K562 (cell line): ENCODE measurements around the gene CBX1. TPM values are rescaled to one million over a fixed set of nuclear protein-coding genes. Genes with fewer than 3 reads are reported as not detected.

ENCODE experiments used
- ATF7 ChIP-seq: fragments of 450-650 bp; IDR thresholded peaks from 2 replicates; pipeline ENCODE4 v1.7.1; 2014; ENCODE audit warnings: mild to moderate bottlenecking, moderate library complexity
- CC2D1A ChIP-seq: fragments of 450-650 bp; IDR thresholded peaks from 2 replicates; pipeline ENCODE4 v1.6.1; 2017; ENCODE audit warnings: mild to moderate bottlenecking
- KLF10 ChIP-seq: fragments of 250-450 bp; sonication (Bioruptor Pico); IDR thresholded peaks from 2 replicates; pipeline ENCODE4 v1.6.1; 2021; ENCODE audit warnings: matching md5 sums
- RAD51 ChIP-seq: fragments of 450-650 bp; IDR thresholded peaks from 2 replicates; pipeline ENCODE4 v1.7.1; 2016; ENCODE audit warnings: low read depth, mild to moderate bottlenecking, borderline replicate concordance
- RBFOX2 ChIP-seq: fragments of 200-400 bp; formaldehyde crosslinking; IDR thresholded peaks from 2 replicates; pipeline ENCODE4 v1.6.1; 2017; ENCODE audit warnings: low read depth, mild to moderate bottlenecking, low read length, moderate library complexity
- SIN3A ChIP-seq, 2 experiments: fragments of 150-350 bp in 1 of 2; IDR thresholded peaks; 2 replicates each; pipeline ENCODE4 v1.6.1; 2011 to 2016; ENCODE audit warnings: borderline replicate concordance in 2 of 2, low read depth in 2 of 2, low read length in 2 of 2, mild to moderate bottlenecking in 2 of 2, moderate library complexity in 2 of 2; ENCODE audit not compliant: control insufficient read depth in 1 of 2
- TCF3 ChIP-seq: sonication (generic); formaldehyde crosslinking; IDR thresholded peaks from 2 replicates; pipeline ENCODE4 v1.4.0; 2020; ENCODE audit warnings: mild to moderate bottlenecking, missing genetic modification reagents
- TRIM24 ChIP-seq, 2 experiments: fragments of 450-650 bp; IDR thresholded peaks; 2 replicates each; pipeline ENCODE4 v1.6.1; 2016
- TSC22D4 ChIP-seq: fragments of 450-650 bp; IDR thresholded peaks from 2 replicates; pipeline ENCODE4 v1.6.1; 2016; ENCODE audit warnings: missing genetic modification characterization, missing biosample characterization, control low read depth
- ZNF444 ChIP-seq: fragments of 250-450 bp; sonication (Bioruptor Pico); IDR thresholded peaks from 2 replicates; pipeline ENCODE4 v1.4.0; 2020; ENCODE audit warnings: mild to moderate bottlenecking, moderate library complexity
- polyA plus RNA-seq, 8 experiments: library from polyadenylated mRNA; depleted of rRNA in 4 of 8; stranded (reverse) in 5 of 8; unstranded in 3 of 8; fragments of >200 nt; fragmentation: Nextera tagmentation in 2 of 8; fragmentation: Illumina TruSeq in 1 of 8; extraction: Ambion mirVana in 2 of 8; extraction: Trizol in 1 of 8; gene quantifications; 2 replicates each; pipeline versions ENCODE4 v1.2.1 to v1.2.3, GENCODE V29; 2011 to 2014; ENCODE audit warnings: inconsistent platforms in 1 of 8, missing spikeins in 1 of 8
- total RNA-seq, 7 experiments: library from RNA; depleted of rRNA in 6 of 7; stranded (reverse); fragments of >200 nt in 6 of 7; fragmentation: Illumina TruSeq in 2 of 7; extraction: Trizol in 2 of 7; gene quantifications; 2 replicates each; pipeline versions ENCODE4 v1.2.1 to v1.2.3, GENCODE V29; 2011 to 2021; ENCODE audit warnings: low replicate concordance in 1 of 7
- TF ChIP-seq, protein P1 (sequence below), 2 experiments: fragments of 450-650 bp in 1 of 2; sonication (generic) in 1 of 2; formaldehyde crosslinking; conservative IDR thresholded peaks; 2 replicates each; pipeline versions ENCODE4 v1.4.0 to v1.8.1; 2020 to 2022; ENCODE audit warnings: mild to moderate bottlenecking in 1 of 2, missing genetic modification reagents in 1 of 2
- TF ChIP-seq, protein P2 (sequence below): fragments of 250-450 bp; sonication (Bioruptor Pico); IDR thresholded peaks from 2 replicates; pipeline ENCODE4 v1.8.0; 2021; ENCODE audit warnings: moderate library complexity, mild to moderate bottlenecking, inconsistent platforms
- TF ChIP-seq, protein P3 (sequence below), 2 experiments: fragments of 200-800 bp in 1 of 2; sonication (Bioruptor generic) in 1 of 2; sonication (generic) in 1 of 2; formaldehyde crosslinking in 1 of 2; IDR thresholded peaks in 1 of 2; conservative IDR thresholded peaks in 1 of 2; 2 replicates each; pipeline versions ENCODE4 v1.5.0 to v1.6.1; 2016 to 2020; ENCODE audit warnings: missing compliant biosample characterization in 1 of 2, missing genetic modification characterization in 1 of 2, missing genetic modification reagents in 1 of 2
- TF ChIP-seq, protein P4 (sequence below): fragments of 450-650 bp; formaldehyde crosslinking; IDR thresholded peaks from 2 replicates; pipeline ENCODE4 v1.4.0; 2020; ENCODE audit warnings: mild to moderate bottlenecking, moderate library complexity

Gene CBX1
- total and polyA plus RNA-seq, 9 of the 15 experiments (the other 6 are each of a cell fraction or from before 2014, with no cell fraction given), result 10.6 to 95.7 (median 52.7) TPM

DNA sequence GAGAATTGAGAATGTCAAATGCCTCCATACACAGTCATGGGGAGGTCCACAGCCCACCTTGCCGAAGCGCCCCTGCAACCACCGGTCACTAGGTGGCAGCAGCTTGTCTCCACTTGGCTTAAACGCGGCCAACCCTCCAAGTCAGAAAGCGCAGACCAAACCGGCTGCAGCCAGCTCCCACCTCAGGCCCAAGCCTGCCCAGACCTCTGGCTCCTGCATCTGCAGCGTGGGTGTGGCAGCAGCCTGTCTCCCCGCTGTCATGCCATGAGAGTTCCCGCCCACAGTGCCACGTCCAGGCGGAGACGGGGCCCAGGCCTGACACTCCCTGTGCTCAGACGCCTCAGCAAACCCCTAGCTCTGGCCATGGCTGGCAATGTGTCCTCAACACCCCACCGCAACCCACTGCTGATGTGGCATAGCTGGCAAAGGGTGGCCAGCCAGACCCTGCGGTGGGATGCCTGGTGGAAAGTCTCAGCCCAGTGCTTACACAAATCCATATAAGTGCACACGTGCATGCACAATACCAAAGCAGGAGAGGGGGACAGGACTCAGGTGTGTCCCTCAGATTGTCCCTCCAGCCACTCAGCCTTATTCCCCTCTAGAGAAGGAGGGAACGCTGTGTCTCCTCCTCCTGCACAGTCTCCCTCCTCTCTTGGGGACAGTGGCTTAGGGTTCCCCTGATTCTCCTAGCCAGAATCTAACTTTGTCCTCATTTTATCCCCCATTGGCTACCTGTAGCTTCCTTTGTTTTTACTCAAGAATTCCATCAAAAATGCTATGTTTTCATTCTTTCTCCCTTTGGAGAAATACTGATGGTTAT, 74.6 kb downstream of the CBX1 start (continued):
- TF ChIP-seq RAD51 (no peak), CC2D1A (peak; percentile 58; the same call in 1 of the 2 replicates), KLF10 (CRISPR knock-in tag) (no peak), ZNF444 (CRISPR knock-in tag) (no peak), TRIM24 (IDR thresholded peaks at IDR 0.05) (peak in 1 of 2 experiments; percentile 40; a peak in 1 of 4 replicates), RBFOX2 (peak; percentile 23; the same call in 1 of the 2 replicates), SIN3A (IDR thresholded peaks at IDR 0.05; ENCODE audit: borderline replicate concordance in 2 of 2, control insufficient read depth in 1 of 2, low read depth in 2 of 2, low read length in 2 of 2) (peak in 1 of 2 experiments; percentile 27; a peak in 1 of 4 replicates), TSC22D4 (no peak), TCF3 (peak; percentile 14; the same call in 1 of the 2 replicates), ATF7 (0 out of 2 replicates have a peak, but pooled peaks have one; percentile 19)
- TF ChIP-seq, protein P1, sequence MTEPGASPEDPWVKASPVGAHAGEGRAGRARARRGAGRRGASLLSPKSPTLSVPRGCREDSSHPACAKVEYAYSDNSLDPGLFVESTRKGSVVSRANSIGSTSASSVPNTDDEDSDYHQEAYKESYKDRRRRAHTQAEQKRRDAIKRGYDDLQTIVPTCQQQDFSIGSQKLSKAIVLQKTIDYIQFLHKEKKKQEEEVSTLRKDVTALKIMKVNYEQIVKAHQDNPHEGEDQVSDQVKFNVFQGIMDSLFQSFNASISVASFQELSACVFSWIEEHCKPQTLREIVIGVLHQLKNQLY (CRISPR knock-in tag; conservative IDR thresholded peaks at IDR 0.05), result no peak
- TF ChIP-seq, protein P2, sequence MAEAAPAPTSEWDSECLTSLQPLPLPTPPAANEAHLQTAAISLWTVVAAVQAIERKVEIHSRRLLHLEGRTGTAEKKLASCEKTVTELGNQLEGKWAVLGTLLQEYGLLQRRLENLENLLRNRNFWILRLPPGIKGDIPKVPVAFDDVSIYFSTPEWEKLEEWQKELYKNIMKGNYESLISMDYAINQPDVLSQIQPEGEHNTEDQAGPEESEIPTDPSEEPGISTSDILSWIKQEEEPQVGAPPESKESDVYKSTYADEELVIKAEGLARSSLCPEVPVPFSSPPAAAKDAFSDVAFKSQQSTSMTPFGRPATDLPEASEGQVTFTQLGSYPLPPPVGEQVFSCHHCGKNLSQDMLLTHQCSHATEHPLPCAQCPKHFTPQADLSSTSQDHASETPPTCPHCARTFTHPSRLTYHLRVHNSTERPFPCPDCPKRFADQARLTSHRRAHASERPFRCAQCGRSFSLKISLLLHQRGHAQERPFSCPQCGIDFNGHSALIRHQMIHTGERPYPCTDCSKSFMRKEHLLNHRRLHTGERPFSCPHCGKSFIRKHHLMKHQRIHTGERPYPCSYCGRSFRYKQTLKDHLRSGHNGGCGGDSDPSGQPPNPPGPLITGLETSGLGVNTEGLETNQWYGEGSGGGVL (CRISPR knock-in tag), result no peak
- TF ChIP-seq, protein P3, sequence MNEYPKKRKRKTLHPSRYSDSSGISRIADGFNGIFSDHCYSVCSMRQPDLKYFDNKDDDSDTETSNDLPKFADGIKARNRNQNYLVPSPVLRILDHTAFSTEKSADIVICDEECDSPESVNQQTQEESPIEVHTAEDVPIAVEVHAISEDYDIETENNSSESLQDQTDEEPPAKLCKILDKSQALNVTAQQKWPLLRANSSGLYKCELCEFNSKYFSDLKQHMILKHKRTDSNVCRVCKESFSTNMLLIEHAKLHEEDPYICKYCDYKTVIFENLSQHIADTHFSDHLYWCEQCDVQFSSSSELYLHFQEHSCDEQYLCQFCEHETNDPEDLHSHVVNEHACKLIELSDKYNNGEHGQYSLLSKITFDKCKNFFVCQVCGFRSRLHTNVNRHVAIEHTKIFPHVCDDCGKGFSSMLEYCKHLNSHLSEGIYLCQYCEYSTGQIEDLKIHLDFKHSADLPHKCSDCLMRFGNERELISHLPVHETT (CRISPR knock-in tag; conservative IDR thresholded peaks at IDR 0.05 in 1 of 2, IDR thresholded peaks at IDR 0.05 in 1 of 2), result no peak
- TF ChIP-seq, protein P4, sequence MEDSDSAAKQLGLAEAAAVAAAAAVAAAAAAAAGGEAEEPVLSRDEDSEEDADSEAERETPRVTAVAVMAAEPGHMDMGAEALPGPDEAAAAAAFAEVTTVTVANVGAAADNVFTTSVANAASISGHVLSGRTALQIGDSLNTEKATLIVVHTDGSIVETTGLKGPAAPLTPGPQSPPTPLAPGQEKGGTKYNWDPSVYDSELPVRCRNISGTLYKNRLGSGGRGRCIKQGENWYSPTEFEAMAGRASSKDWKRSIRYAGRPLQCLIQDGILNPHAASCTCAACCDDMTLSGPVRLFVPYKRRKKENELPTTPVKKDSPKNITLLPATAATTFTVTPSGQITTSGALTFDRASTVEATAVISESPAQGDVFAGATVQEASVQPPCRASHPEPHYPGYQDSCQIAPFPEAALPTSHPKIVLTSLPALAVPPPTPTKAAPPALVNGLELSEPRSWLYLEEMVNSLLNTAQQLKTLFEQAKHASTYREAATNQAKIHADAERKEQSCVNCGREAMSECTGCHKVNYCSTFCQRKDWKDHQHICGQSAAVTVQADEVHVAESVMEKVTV (CRISPR knock-in tag), result peak; percentile 81
